GM12864 (cell line): ENCODE results near the gene DDX49.
"Not testable (repeated sequence)": the region's sequence is repeated elsewhere in the genome, so short reads cannot be mapped to it uniquely, and the experiment has no call there.

Source experiments
- DNase-seq: peaks from one replicate; pipeline ENCODE4 v3.0.0-alpha.2; 2011; ENCODE audit warnings: low read depth
- H3K4me3 ChIP-seq: 2 replicates; pipeline ENCODE4 v1.5.1; 2011; ENCODE audit warnings: mild to moderate bottlenecking, low read depth, low read length, control low read depth
- CTCF ChIP-seq: IDR thresholded peaks from 2 replicates; pipeline ENCODE4 v1.5.1; 2011; ENCODE audit warnings: low read depth, mild to moderate bottlenecking, moderate library complexity, low read length, control low read depth, inconsistent platforms; ENCODE audit errors: missing control alignments

Gene DDX49

GRCh38 chr19:18901491-18901890, 18.0 kb upstream of the DDX49 start:
- no peak for TF ChIP-seq CTCF
- H3K4me3 ChIP-seq = no peak overlapping the region
- DNase-seq = no peak

- H3K4me3 ChIP-seq, DNase-seq: not testable (repeated sequence)
Observed at GRCh38 chr19:18902519-18902918, 17.0 kb upstream of the DDX49 start.

- no peak for TF ChIP-seq CTCF
- no peak overlapping the region for H3K4me3 ChIP-seq
- DNase-seq = no peak
Observed at GRCh38 chr19:18903156-18904037, 16.1 kb upstream of the DDX49 start.

GRCh38 chr19:18904334-18905057, 15.0 kb upstream of the DDX49 start:
- no peak for DNase-seq
- TF ChIP-seq CTCF = no peak
- no peak overlapping the region for H3K4me3 ChIP-seq

DNA sequence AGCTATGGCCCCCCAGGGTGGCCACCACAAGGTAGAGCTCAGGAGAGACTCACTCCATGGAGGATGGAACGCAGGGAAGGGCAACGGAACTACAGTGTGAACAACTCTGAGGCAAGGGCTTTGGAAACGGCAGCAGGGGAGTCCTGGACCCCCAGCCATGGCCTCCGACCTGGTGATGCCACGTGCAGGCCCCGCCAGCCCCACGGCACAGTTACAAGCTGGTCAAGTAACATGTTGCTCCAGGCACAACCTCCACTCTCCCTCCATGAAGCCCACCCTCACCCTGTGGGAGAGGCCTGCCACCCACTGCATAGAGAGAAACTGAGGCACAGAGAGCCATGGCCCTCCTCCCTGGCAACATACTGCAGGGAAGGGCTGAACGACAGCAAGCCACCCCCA, 14.5 kb upstream of the DDX49 start:
- H3K4me3 ChIP-seq = no peak overlapping the region
- TF ChIP-seq CTCF = no peak
- no peak for DNase-seq

DNA sequence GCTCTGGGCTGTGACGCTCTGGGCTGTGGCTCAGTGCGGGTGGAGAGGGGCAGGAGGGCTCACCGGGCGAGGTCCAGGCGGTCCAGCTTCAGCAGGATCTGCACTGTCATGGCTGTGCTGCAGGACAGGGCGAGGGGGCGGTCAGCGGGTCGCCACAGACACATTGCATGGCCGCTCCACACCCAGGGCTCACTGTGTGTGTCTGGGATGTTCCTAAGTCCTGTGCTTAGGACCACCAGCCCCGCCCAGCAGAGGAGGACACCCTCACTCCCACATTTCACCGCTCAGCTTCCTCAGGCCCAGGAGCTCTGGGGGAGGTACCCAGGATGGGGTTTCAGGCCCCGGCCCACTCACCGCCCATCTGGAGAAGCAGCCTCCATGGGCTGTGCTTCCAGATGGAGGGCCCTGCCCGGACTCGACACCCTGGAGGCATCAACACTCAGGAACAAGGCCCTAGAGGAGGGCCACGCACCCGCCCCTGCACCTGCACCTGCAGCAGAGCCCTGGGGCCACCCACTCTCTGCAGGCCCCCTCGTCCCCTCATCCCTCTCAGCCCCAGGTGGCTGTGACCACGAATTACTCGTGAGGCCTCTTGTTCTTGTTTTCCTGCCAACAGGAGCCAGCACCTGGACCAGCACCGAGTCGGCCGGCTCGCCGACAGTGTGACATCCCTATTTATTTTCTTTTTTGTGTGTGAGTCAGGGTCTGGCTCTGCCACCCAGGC, 13.8 kb upstream of the DDX49 start:
- no peak for TF ChIP-seq CTCF
- no peak overlapping the region for H3K4me3 ChIP-seq
- DNase-seq = no peak
